Endothelial cell of umbilical vein (primary cell): Measurements from ENCODE around the gene SFTA2. TPM values are rescaled to one million over a fixed set of nuclear protein-coding genes. Genes with fewer than 3 reads are reported as not detected.

Source experiments
- BruUV-seq: library from RNA; stranded (reverse); fragments of 400-500 nt; replicated peaks from 2 replicates; lab custom pipeline; 2021; lab: Mats Ljungman, UMichigan
- CTCF ChIA-PET: fragments of 300-600, 350-600 bp; sonication (Branson Sonifier 250); formaldehyde crosslinking; loops from one replicate; lab custom pipeline; 2021; ENCODE audit warnings: antibody characterized with exemption, inconsistent platforms; lab: Charles Lee
- POLR2A ChIA-PET: fragments of 300-600, 350-600 bp; sonication (Branson Sonifier 250); formaldehyde crosslinking; loops from one replicate; lab custom pipeline; 2021; ENCODE audit warnings: antibody characterized with exemption, inconsistent platforms; lab: Charles Lee
- DNase-seq: peaks from one replicate; pipeline ENCODE4 v3.0.0-alpha.2; 2011; ENCODE audit warnings: low read depth, low spot score
- FAIRE-seq: peaks from 2 replicates; lab custom pipeline; 2011; peaks lifted over from hg19 to GRCh38; lab: Jason Lieb, UNC
- H2AFZ ChIP-seq: 2 replicates; pipeline ENCODE4 v1.6.0; 2012; ENCODE audit warnings: low read depth, low read length, control low read depth, inconsistent platforms
- H3K27ac ChIP-seq: 2 replicates; pipeline ENCODE4 v1.5.1; 2011; ENCODE audit warnings: low read depth, mild to moderate bottlenecking, control low read depth, low read length, moderate library complexity; ENCODE audit not compliant: insufficient read depth
- H3K27me3 ChIP-seq, 2 experiments: 2 replicates each; pipeline versions ENCODE4 v1.6.0 to v1.6.1; 2011; ENCODE audit warnings: low read length in 2 of 2, mixed read lengths in 1 of 2; ENCODE audit not compliant: control insufficient read depth in 2 of 2, insufficient read depth in 2 of 2
- H3K36me3 ChIP-seq, 2 experiments: 2 replicates in 1 of 2; 3 replicates in 1 of 2; pipeline ENCODE4 v1.5.1; 2011; ENCODE audit warnings: low read length in 2 of 2, mild to moderate bottlenecking in 1 of 2, moderate library complexity in 1 of 2; ENCODE audit not compliant: control insufficient read depth in 2 of 2, insufficient read depth in 2 of 2; ENCODE audit errors: extremely low read depth in 1 of 2
- H3K4me1 ChIP-seq: 3 replicates; pipeline ENCODE4 v1.5.1; 2011; ENCODE audit warnings: mild to moderate bottlenecking, low read length; ENCODE audit not compliant: control insufficient read depth, insufficient read depth; ENCODE audit errors: extremely low read depth
- H3K4me2 ChIP-seq: 2 replicates; pipeline ENCODE4 v1.6.1; 2011; ENCODE audit warnings: low read length, control low read depth, mixed read lengths; ENCODE audit not compliant: insufficient read depth
- H3K4me3 ChIP-seq, 3 experiments: fragments of 200-600 bp in 1 of 3; sonication (generic), shearing (Covaris generic) in 1 of 3; replicated peaks in 1 of 3; 2 replicates each; pipeline ENCODE4 v1.5.1; 2011 to 2016; ENCODE audit warnings: control low read depth in 3 of 3, low read length in 3 of 3, mild to moderate bottlenecking in 2 of 3, inconsistent platforms in 1 of 3, low read depth in 1 of 3, moderate library complexity in 1 of 3; ENCODE audit not compliant: insufficient read depth in 1 of 3
- H3K79me2 ChIP-seq: 2 replicates; pipeline ENCODE4 v1.6.0; 2012; ENCODE audit warnings: low read length, inconsistent platforms; ENCODE audit not compliant: control insufficient read depth, insufficient read depth
- H3K9ac ChIP-seq: replicated peaks from 2 replicates; pipeline ENCODE3; 2011; ENCODE audit warnings: low read length, control low read depth; ENCODE audit not compliant: insufficient read depth; ENCODE audit errors: extremely low read depth
- H3K9me1 ChIP-seq: replicated peaks from 3 replicates; pipeline ENCODE4 v1.6.0; 2011; ENCODE audit warnings: mild to moderate bottlenecking, low read length; ENCODE audit not compliant: control insufficient read depth, insufficient read depth; ENCODE audit errors: extremely low read depth
- H3K9me3 ChIP-seq: replicated peaks from 2 replicates; pipeline ENCODE4 v1.5.1; 2012; ENCODE audit warnings: low read length, inconsistent platforms; ENCODE audit not compliant: control insufficient read depth, insufficient read depth
- H4K20me1 ChIP-seq: replicated peaks from 2 replicates; pipeline ENCODE3; 2011; ENCODE audit warnings: mild to moderate bottlenecking, low read length; ENCODE audit not compliant: control insufficient read depth, insufficient read depth; ENCODE audit errors: extremely low read depth
- EZH2 ChIP-seq: IDR thresholded peaks from 2 replicates; pipeline ENCODE4 v1.6.1; 2012; ENCODE audit warnings: borderline replicate concordance, low read depth, mild to moderate bottlenecking, moderate library complexity, low read length, inconsistent platforms; ENCODE audit not compliant: severe bottlenecking
- FOS ChIP-seq: IDR thresholded peaks from 2 replicates; pipeline ENCODE4 v1.6.1; 2011; ENCODE audit warnings: mild to moderate bottlenecking, low read length, moderate library complexity, borderline replicate concordance; ENCODE audit not compliant: insufficient read depth
- GATA2 ChIP-seq: IDR thresholded peaks from 2 replicates; pipeline ENCODE4 v1.7.0; 2011; ENCODE audit warnings: low read depth, mild to moderate bottlenecking, moderate library complexity, mixed read lengths, low read length; ENCODE audit not compliant: insufficient read length, insufficient read depth
- JUN ChIP-seq: IDR thresholded peaks from 2 replicates; pipeline ENCODE4 v1.6.1; 2011; ENCODE audit warnings: borderline replicate concordance, low read depth; ENCODE audit not compliant: insufficient read length, insufficient read depth
- MYC ChIP-seq: IDR thresholded peaks from one replicate; pipeline ENCODE4 v1.6.1; 2011; ENCODE audit warnings: mild to moderate bottlenecking, low read depth, low read length
- POLR2A ChIP-seq: IDR thresholded peaks from 2 replicates; pipeline ENCODE4 v1.6.1; 2012; ENCODE audit warnings: low read depth, mild to moderate bottlenecking, control low read depth, low read length
- POLR2AphosphoS5 ChIP-seq: IDR thresholded peaks from 2 replicates; pipeline ENCODE4 v1.6.1; 2012; ENCODE audit warnings: low read depth, mild to moderate bottlenecking, control low read depth, low read length, moderate library complexity; ENCODE audit not compliant: insufficient read depth
- dilution Hi-C: fragments of 300-500 bp; cut with MboI; formaldehyde crosslinking; loops from one replicate; pipeline ENCODE4 v1.15.0; 2019; ENCODE audit warnings: low sequenced_read_pairs; ENCODE audit not compliant: extremely low pct_ligation_motif_present
- intact Hi-C: fragments of 100-400 bp; cut with micrococcal nuclease; formaldehyde crosslinking; loops from one replicate; pipeline ENCODE4 v1.10.0; 2022
- polyA plus RNA-seq, 4 experiments: library from polyadenylated mRNA; depleted of rRNA in 3 of 4; stranded (reverse) in 3 of 4; unstranded in 1 of 4; fragments of >200 nt; gene quantifications; 2 replicates each; pipeline versions ENCODE4 v1.2.1 to v1.2.3, GENCODE V29; 2011 to 2012; ENCODE audit warnings: missing spikeins in 1 of 4
- total RNA-seq: library from RNA; stranded (reverse); gene quantifications from 2 replicates; pipeline ENCODE4 v1.2.3, GENCODE V29; 2021
- TF ChIP-seq, protein P1 (sequence below): IDR thresholded peaks from 2 replicates; pipeline ENCODE4 v1.6.1; 2011; ENCODE audit not compliant: insufficient read depth, insufficient read length
- TF ChIP-seq, protein P2 (sequence below), 2 donors: IDR thresholded peaks; 1 replicate in 1 of 2; 2 replicates in 1 of 2; pipeline ENCODE4 v1.5.1; 2011; ENCODE audit warnings: low read length in 2 of 2, mild to moderate bottlenecking in 2 of 2, moderate library complexity in 2 of 2, control low read depth in 1 of 2, inconsistent platforms in 1 of 2, low read depth in 1 of 2; ENCODE audit not compliant: insufficient read depth in 1 of 2; ENCODE audit errors: extremely low read depth in 1 of 2

SFTA2 gene
- total and polyA plus RNA-seq, 2 donors (not counting 3 experiments of a cell fraction or from before 2014, with no cell fraction given): not detected

DNA sequence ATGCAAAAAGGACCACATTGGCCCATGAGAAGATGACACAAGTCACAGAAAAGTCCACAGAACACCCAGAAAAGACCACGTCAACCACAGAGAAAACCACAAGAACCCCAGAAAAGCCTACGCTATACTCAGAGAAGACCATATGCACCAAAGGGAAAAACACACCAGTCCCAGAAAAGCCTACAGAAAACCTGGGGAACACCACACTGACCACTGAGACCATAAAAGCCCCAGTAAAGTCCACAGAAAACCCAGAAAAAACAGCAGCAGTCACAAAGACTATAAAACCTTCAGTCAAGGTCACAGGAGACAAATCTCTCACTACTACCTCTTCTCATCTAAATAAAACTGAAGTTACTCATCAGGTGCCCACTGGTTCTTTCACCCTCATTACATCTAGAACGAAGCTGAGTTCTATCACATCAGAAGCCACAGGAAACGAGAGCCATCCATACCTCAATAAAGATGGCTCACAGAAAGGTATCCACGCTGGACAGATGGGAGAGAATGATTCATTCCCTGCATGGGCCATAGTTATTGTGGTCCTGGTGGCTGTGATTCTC is 20.0 kb upstream of the SFTA2 start:
- Histone ChIP-seq H3K4me1 (peaks cover 5% of the 10 kb centered on the region), H3K27me3 (peaks cover 41 to 43% of the 10 kb centered on the region in 2 experiments), H3K4me2 (no peak overlapping the region), H3K9me1 (no peaks in the 10 kb centered on the region), H3K27ac (no peak overlapping the region), H3K9me3 (no peaks in the 10 kb centered on the region), H3K9ac (no peak overlapping the region), H4K20me1 (no peaks in the 10 kb centered on the region), H3K4me3 (no peak overlapping the region), H3K36me3 (no peaks in the 10 kb centered on the region), H3K79me2 (no peaks in the 10 kb centered on the region), H2AFZ (no peak overlapping the region)
- CTCF ChIA-PET: no interaction called here
- FAIRE-seq (no peak), DNase-seq (no peak)
- intact Hi-C loops: no loop called here
- no peak for TF ChIP-seq POLR2AphosphoS5
- no peak for TF ChIP-seq MYC
- no peak for TF ChIP-seq POLR2A
- no peak for TF ChIP-seq JUN
- TF ChIP-seq, protein P1, sequence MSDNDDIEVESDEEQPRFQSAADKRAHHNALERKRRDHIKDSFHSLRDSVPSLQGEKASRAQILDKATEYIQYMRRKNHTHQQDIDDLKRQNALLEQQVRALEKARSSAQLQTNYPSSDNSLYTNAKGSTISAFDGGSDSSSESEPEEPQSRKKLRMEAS: no peak
- TF ChIP-seq, protein P2, sequence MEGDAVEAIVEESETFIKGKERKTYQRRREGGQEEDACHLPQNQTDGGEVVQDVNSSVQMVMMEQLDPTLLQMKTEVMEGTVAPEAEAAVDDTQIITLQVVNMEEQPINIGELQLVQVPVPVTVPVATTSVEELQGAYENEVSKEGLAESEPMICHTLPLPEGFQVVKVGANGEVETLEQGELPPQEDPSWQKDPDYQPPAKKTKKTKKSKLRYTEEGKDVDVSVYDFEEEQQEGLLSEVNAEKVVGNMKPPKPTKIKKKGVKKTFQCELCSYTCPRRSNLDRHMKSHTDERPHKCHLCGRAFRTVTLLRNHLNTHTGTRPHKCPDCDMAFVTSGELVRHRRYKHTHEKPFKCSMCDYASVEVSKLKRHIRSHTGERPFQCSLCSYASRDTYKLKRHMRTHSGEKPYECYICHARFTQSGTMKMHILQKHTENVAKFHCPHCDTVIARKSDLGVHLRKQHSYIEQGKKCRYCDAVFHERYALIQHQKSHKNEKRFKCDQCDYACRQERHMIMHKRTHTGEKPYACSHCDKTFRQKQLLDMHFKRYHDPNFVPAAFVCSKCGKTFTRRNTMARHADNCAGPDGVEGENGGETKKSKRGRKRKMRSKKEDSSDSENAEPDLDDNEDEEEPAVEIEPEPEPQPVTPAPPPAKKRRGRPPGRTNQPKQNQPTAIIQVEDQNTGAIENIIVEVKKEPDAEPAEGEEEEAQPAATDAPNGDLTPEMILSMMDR (IDR thresholded peaks at IDR 0.05; ENCODE audit: extremely low read depth in 1 of 2, insufficient read depth in 1 of 2, low read depth in 1 of 2, low read length in 2 of 2): no peak
- no peak for TF ChIP-seq FOS
- no peak for TF ChIP-seq EZH2
- no peak for TF ChIP-seq GATA2
- dilution Hi-C loops: no loop called here
- BruUV-seq: no TSS peak
- POLR2A ChIA-PET: no interaction called here
